C4-2B (cell line): ENCODE data around the gene GATAD2A.

ENCODE experiments used
- CTCF ChIP-seq: fragments of 450-650 bp; conservative IDR thresholded peaks from 2 replicates; pipeline ENCODE4 v1.5.1; 2017; ENCODE audit warnings: mild to moderate bottlenecking
- ZFX ChIP-seq: fragments of 450-650 bp; IDR thresholded peaks from 2 replicates; pipeline ENCODE4 v1.6.1; 2017

GRCh38 chr19:19537075-19538048 lies 131.9 kb downstream of the GATAD2A start:
- TF ChIP-seq CTCF (no peak), ZFX (no peak)
